Measurements from ENCODE around the gene MATK.
"Not testable (repeated sequence)": the region's sequence is repeated elsewhere in the genome, so short reads cannot be mapped to it uniquely, and the experiment has no call there.

GRCh38 chr19:3757705-3758104 lies 28.5 kb downstream of the MATK start:
- TF ChIP-seq CTCF (IDR thresholded peaks at IDR 0.05); ZFX (IDR thresholded peaks at IDR 0.05; ENCODE audit: borderline replicate concordance): not testable (repeated sequence)

All from 22Rv1 (cell line).